NCI-H524 treated with DMSO at 0.1 percent for 48 hours (cell line): ENCODE measurements around the gene SBF1.
"Not testable (repeated sequence)": the region's sequence is repeated elsewhere in the genome, so short reads cannot be mapped to it uniquely, and the experiment has no call there.

Experiments
- DNase-seq: peaks from one replicate; lab custom pipeline; 2025; lab: John Stamatoyannopoulos, UW

SBF1 gene

GRCh38 chr22:50474710-50475651, at the start of gene SBF1:
SBF1 (minus strand) TSS chr22:50475035; CDS start chr22:50474840, 195 bp downstream.
- DNase-seq: peak; percentile 16

GRCh38 chr22:50523806-50524675, 49.2 kb upstream of the SBF1 start:
- DNase-seq: no peak

GRCh38 chr22:50523458-50523805, 48.6 kb upstream of the SBF1 start:
- DNase-seq: no peak

GRCh38 chr22:50522806-50523438, 48.1 kb upstream of the SBF1 start:
- no peak for DNase-seq

- no peak for DNase-seq
Observed at GRCh38 chr22:50522208-50522805, 47.5 kb upstream of the SBF1 start.

- no peak for DNase-seq
Observed at GRCh38 chr22:50521710-50522109, 46.9 kb upstream of the SBF1 start.

- no peak for DNase-seq
Observed at GRCh38 chr22:50520826-50521453, 46.1 kb upstream of the SBF1 start.

- not testable (repeated sequence) for DNase-seq
Observed at GRCh38 chr22:50520184-50520583, 45.3 kb upstream of the SBF1 start.

- DNase-seq: no peak
Observed at GRCh38 chr22:50519151-50519550, 44.3 kb upstream of the SBF1 start.

- no peak for DNase-seq
Observed at GRCh38 chr22:50518606-50519005, 43.8 kb upstream of the SBF1 start.

- DNase-seq: no peak
Observed at GRCh38 chr22:50517495-50518260, 42.8 kb upstream of the SBF1 start.

GRCh38 chr22:50516891-50517290, 42.1 kb upstream of the SBF1 start:
- no peak for DNase-seq

GRCh38 chr22:50516068-50516467, 41.2 kb upstream of the SBF1 start:
- no peak for DNase-seq

GRCh38 chr22:50513175-50513574, 38.3 kb upstream of the SBF1 start:
- no peak for DNase-seq

GRCh38 chr22:50508897-50509296, 34.1 kb upstream of the SBF1 start:
- no peak for DNase-seq

- peak; percentile 72 for DNase-seq
Observed at GRCh38 chr22:50507991-50508884, 33.4 kb upstream of the SBF1 start, which contains the start of gene NCAPH2. NCAPH2 (plus strand) TSS chr22:50508224; CDS start chr22:50508338, 114 bp downstream.

- no peak for DNase-seq
Observed at GRCh38 chr22:50507421-50507990, 32.7 kb upstream of the SBF1 start, which contains the start of gene LMF2. LMF2 (minus strand) TSS chr22:50507702; CDS start chr22:50507675, 27 bp downstream.

GRCh38 chr22:50506611-50507420, 32.0 kb upstream of the SBF1 start:
- no peak for DNase-seq
